HepG2 (cell line): ENCODE measurements around the gene CAPN7. TPM values are rescaled to one million over a fixed set of nuclear protein-coding genes. Genes with fewer than 3 reads are reported as not detected.

Experiments used
- ATAC-seq: fragments of 200-7000 bp; cut with Tn5 transposase; 3 replicates; pipeline ENCODE4 v1.9.1; 2020; ENCODE audit warnings: mild to moderate bottlenecking, moderate library complexity
- BruUV-seq: library from RNA; stranded (reverse); fragments of 400-500 nt; replicated peaks from 2 replicates; lab custom pipeline; 2021; lab: Mats Ljungman, UMichigan
- CTCF ChIA-PET: fragments of 300-600 bp; formaldehyde crosslinking; extraction: SDS; loops from one replicate; lab custom pipeline; 2021; ENCODE audit warnings: low total read pairs, inconsistent platforms, low intra/inter-chr PET ratio; lab: Yijun Ruan, JAX
- POLR2A ChIA-PET: fragments of 350-600 bp; sonication (Branson Sonifier 250); formaldehyde crosslinking; loops from one replicate; lab custom pipeline; 2020; ENCODE audit warnings: antibody characterized with exemption, inconsistent platforms; lab: Yijun Ruan, JAX
- DNase-seq: peaks from one replicate; pipeline ENCODE4 v3.0.0-alpha.2; 2015; ENCODE audit warnings: low spot score
- FAIRE-seq: peaks from 3 replicates; lab custom pipeline; 2011; peaks lifted over from hg19 to GRCh38; lab: Jason Lieb, UNC
- H2AFZ ChIP-seq: one replicate; pipeline ENCODE4 v1.6.1; 2011; ENCODE audit warnings: low read length, inconsistent platforms
- H3K27ac ChIP-seq: fragments of 300-600 bp; 3 replicates; pipeline ENCODE4 v1.8.0; 2011; ENCODE audit warnings: mixed run types, mild to moderate bottlenecking, mixed read lengths, low read length, inconsistent platforms; ENCODE audit not compliant: insufficient read depth; ENCODE audit errors: extremely low read length
- H3K27me3 ChIP-seq, 2 experiments: fragments of 200-600 bp in 1 of 2; 2 replicates in 1 of 2; 3 replicates in 1 of 2; pipeline versions ENCODE4 v1.6.0 to v1.8.0; 2011; ENCODE audit warnings: low read length in 2 of 2, mild to moderate bottlenecking in 2 of 2, moderate library complexity in 2 of 2, inconsistent platforms in 1 of 2; ENCODE audit not compliant: insufficient read depth in 2 of 2, control insufficient read depth in 1 of 2
- H3K36me3 ChIP-seq, 2 experiments: fragments of 200-600 bp in 1 of 2; replicated peaks in 1 of 2; 2 replicates in 1 of 2; 3 replicates in 1 of 2; pipeline versions ENCODE4 v1.5.1 to v1.8.0; 2011; ENCODE audit warnings: low read length in 2 of 2, inconsistent platforms in 1 of 2; ENCODE audit not compliant: insufficient read depth in 2 of 2, control insufficient read depth in 1 of 2
- H3K4me1 ChIP-seq: 2 replicates; pipeline ENCODE4 v1.5.1; 2012; ENCODE audit warnings: low read length, inconsistent platforms; ENCODE audit not compliant: insufficient read depth
- H3K4me2 ChIP-seq: 2 replicates; pipeline ENCODE4 v1.6.0; 2011; ENCODE audit warnings: low read depth, low read length, inconsistent platforms
- H3K4me3 ChIP-seq, 3 experiments: fragments of 200-600 bp in 1 of 3; sonication (generic), shearing (Covaris generic) in 1 of 3; replicated peaks in 1 of 3; 2 replicates each; pipeline ENCODE4 v1.5.1; 2011 to 2016; ENCODE audit warnings: low read length in 3 of 3, inconsistent platforms in 2 of 3, low read depth in 2 of 3, mild to moderate bottlenecking in 2 of 3, control low read depth in 1 of 3, mixed read lengths in 1 of 3; ENCODE audit not compliant: insufficient read depth in 1 of 3
- H3K79me2 ChIP-seq: one replicate; pipeline ENCODE4 v1.6.1; 2011; ENCODE audit warnings: low read length, inconsistent platforms; ENCODE audit not compliant: insufficient read depth
- H3K9ac ChIP-seq: 2 replicates; pipeline ENCODE4 v1.6.0; 2011; ENCODE audit warnings: mild to moderate bottlenecking, low read depth, low read length, inconsistent platforms; ENCODE audit not compliant: insufficient read depth
- H3K9me3 ChIP-seq: 2 replicates; pipeline ENCODE4 v1.5.1; 2012; ENCODE audit warnings: mild to moderate bottlenecking, low read length
- H4K20me1 ChIP-seq: 2 replicates; pipeline ENCODE4 v1.6.0; 2011; ENCODE audit warnings: inconsistent platforms, mild to moderate bottlenecking, low read length, moderate library complexity; ENCODE audit not compliant: insufficient read depth
- CBX1 ChIP-seq: IDR thresholded peaks from one replicate; pipeline ENCODE4 v1.6.1; 2016; ENCODE audit warnings: antibody characterized with exemption, low read depth
- HNRNPL ChIP-seq: fragments of 200-400 bp; formaldehyde crosslinking; IDR thresholded peaks from 2 replicates; pipeline ENCODE4 v1.6.1; 2017; ENCODE audit warnings: mild to moderate bottlenecking, low read depth, low read length
- MAZ ChIP-seq, 2 experiments: sonication (generic) in 1 of 2; formaldehyde crosslinking in 1 of 2; IDR thresholded peaks; 2 replicates each; pipeline versions ENCODE4 v1.5.0 to v1.6.1; 2012 to 2020; ENCODE audit warnings: low read depth in 2 of 2, mild to moderate bottlenecking in 2 of 2, borderline replicate concordance in 1 of 2, improper control_type of control experiment in 1 of 2, low read length in 1 of 2, missing genetic modification reagents in 1 of 2, moderate library complexity in 1 of 2
- ZBTB1 ChIP-seq: sonication (generic); formaldehyde crosslinking; IDR thresholded peaks from 2 replicates; pipeline ENCODE4 v1.4.0; 2020; ENCODE audit warnings: missing genetic modification reagents, borderline replicate concordance
- ZNF205 ChIP-seq: IDR thresholded peaks from 2 replicates; pipeline ENCODE4 v1.6.1; 2018; ENCODE audit warnings: missing biosample characterization, missing genetic modification reagents
- ZNF318 ChIP-seq: sonication (generic); formaldehyde crosslinking; IDR thresholded peaks from 2 replicates; pipeline ENCODE4 v1.4.0; 2020; ENCODE audit warnings: mild to moderate bottlenecking, missing genetic modification reagents
- ZNF337 ChIP-seq: sonication (generic); formaldehyde crosslinking; IDR thresholded peaks from 2 replicates; pipeline ENCODE4 v1.5.1; 2020; ENCODE audit warnings: missing genetic modification reagents, low read depth, mild to moderate bottlenecking, borderline replicate concordance
- ZNF44 ChIP-seq: sonication (generic); formaldehyde crosslinking; IDR thresholded peaks from 2 replicates; pipeline ENCODE4 v1.5.1; 2020; ENCODE audit warnings: mild to moderate bottlenecking, missing genetic modification reagents
- ZNF513 ChIP-seq: sonication (generic); formaldehyde crosslinking; conservative IDR thresholded peaks from 2 replicates; pipeline ENCODE4 v1.5.0; 2020; ENCODE audit warnings: missing genetic modification reagents
- ZNF547 ChIP-seq: sonication (generic); formaldehyde crosslinking; IDR thresholded peaks from 2 replicates; pipeline ENCODE4 v1.5.1; 2020; ENCODE audit warnings: mild to moderate bottlenecking, missing genetic modification reagents
- ZNF747 ChIP-seq: sonication (generic); formaldehyde crosslinking; IDR thresholded peaks from 2 replicates; pipeline ENCODE4 v1.8.1; 2023; ENCODE audit warnings: missing genetic modification reagents, mild to moderate bottlenecking, borderline replicate concordance
- ZNF775 ChIP-seq: sonication (generic); formaldehyde crosslinking; IDR thresholded peaks from 2 replicates; pipeline ENCODE4 v1.4.0; 2020; ENCODE audit warnings: missing genetic modification reagents, mild to moderate bottlenecking, moderate library complexity, borderline replicate concordance
- WGBS: methylation state at CpG from one replicate; pipeline ENCODE4 v1.1.6; 2017; ENCODE audit warnings: low lambda C conversion rate; 5-methylcytosine and 5-hydroxymethylcytosine counted together
- in situ Hi-C: cut with HindIII; loops from 2 replicates; pipeline ENCODE4 v1.10.0; 2017; ENCODE audit warnings: low pct_unique_long_range_greater_than_20kb; ENCODE audit not compliant: extremely low pct_ligation_motif_present
- intact Hi-C: fragments of 100-400 bp; cut with micrococcal nuclease; formaldehyde crosslinking; loops from one replicate; pipeline ENCODE4 v1.10.0; 2022; ENCODE audit not compliant: unreplicated experiment
- polyA plus RNA-seq, 8 experiments: library from polyadenylated mRNA; depleted of rRNA in 3 of 8; stranded (reverse) in 7 of 8; unstranded in 1 of 8; fragments of >200 nt; fragmentation: Illumina TruSeq in 4 of 8; extraction: Trizol in 4 of 8; gene quantifications; 2 replicates each; pipeline versions ENCODE4 v1.2.1 to v1.2.3, GENCODE V29; 2011 to 2016; ENCODE audit warnings: low read depth in 4 of 8, missing spikeins in 1 of 8, mixed read lengths in 1 of 8; ENCODE audit not compliant: insufficient read depth in 1 of 8
- total RNA-seq, 5 experiments: library from RNA; depleted of rRNA; stranded (reverse); fragments of >200 nt; fragmentation: Illumina TruSeq; extraction: Trizol; gene quantifications; 2 replicates each; pipeline ENCODE4 v1.2.3, GENCODE V29; 2016; ENCODE audit warnings: low read depth in 1 of 5

Gene CAPN7
- total and polyA plus RNA-seq, 2 of the 13 experiments (the other 11 are each of a cell fraction or from before 2014, with no cell fraction given), result 16.7 to 36.8 TPM

DNA sequence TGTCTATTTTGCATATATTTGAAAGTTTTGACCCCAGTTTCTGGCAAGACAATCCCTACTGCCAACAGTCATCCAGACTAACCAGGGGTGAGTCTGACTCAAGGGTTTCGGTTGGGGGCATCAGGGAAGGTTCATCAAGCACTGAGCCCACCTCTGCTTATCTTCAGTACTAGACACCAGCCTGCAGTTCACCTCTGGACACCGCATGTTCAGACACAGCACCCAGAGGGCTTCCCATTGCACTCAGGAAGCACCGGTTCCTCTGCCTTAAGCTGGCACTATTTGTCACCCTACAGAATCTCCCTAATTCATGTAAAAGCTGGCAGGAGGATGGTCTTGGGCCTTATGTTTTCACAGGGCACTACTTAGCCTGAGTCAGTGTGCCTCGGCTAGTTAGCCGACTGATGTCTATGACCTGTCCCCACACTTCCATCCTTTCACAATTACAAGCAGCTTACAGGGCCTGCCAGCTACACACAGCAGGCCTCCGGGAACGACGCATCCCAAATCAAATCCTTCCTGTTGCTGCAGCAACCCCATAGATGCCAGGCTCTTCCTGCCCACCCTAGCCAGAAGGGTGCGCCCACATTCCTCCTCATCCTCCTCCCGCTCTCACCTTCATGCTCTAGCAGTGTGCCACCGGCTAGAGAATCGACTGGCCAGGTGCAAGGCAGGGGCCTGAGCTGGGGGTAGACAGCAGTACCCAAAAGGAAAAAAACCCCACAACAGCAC is 73.8 kb downstream of the CAPN7 start:
- H3K4me2 ChIP-seq, result no peak overlapping the region
- in situ Hi-C loops (no loop called here), intact Hi-C loops (no loop called here)
- no peaks in the 10 kb centered on the region for H3K4me1 ChIP-seq
- 79% methylated on average over 12 of the region's 12 CpGs for WGBS
- FAIRE-seq (no peak), DNase-seq (no peak), ATAC-seq (no peak)
- H3K9ac ChIP-seq, result no peak overlapping the region
- H3K36me3 ChIP-seq, result no peaks in the 10 kb centered on the region
- BruUV-seq, result no TSS peak
- no peak for TF ChIP-seq ZNF775 (CRISPR knock-in tag)
- TF ChIP-seq ZNF44, result no peak
- no peak for TF ChIP-seq ZNF205
- TF ChIP-seq ZNF318 (CRISPR knock-in tag), result no peak
- no peak for TF ChIP-seq ZBTB1
- TF ChIP-seq ZNF513 (CRISPR knock-in tag), result no peak
- TF ChIP-seq ZNF337 (CRISPR knock-in tag), result no peak
- no peak for TF ChIP-seq HNRNPL
- TF ChIP-seq MAZ (IDR thresholded peaks at IDR 0.05; ENCODE audit: borderline replicate concordance, low read depth, low read length), result no peak
- TF ChIP-seq MAZ (CRISPR knock-in tag; IDR thresholded peaks at IDR 0.05; ENCODE audit: low read depth), result no peak
- no peak for TF ChIP-seq ZNF747 (CRISPR knock-in tag)
- no peak for TF ChIP-seq ZNF547
- TF ChIP-seq CBX1, result no peak
- CTCF ChIA-PET, result no interaction called here
- H3K4me3 ChIP-seq, result no peak overlapping the region
- H3K27me3 ChIP-seq, result peaks cover 2% of the 10 kb centered on the region in 2 experiments; a peak in 1 of 5 replicates
- H3K9me3 ChIP-seq, result no peaks in the 10 kb centered on the region
- no peak overlapping the region for H3K27ac ChIP-seq
- H3K79me2 ChIP-seq, result no peaks in the 10 kb centered on the region
- H2AFZ ChIP-seq, result no peak overlapping the region
- no peaks in the 10 kb centered on the region for H4K20me1 ChIP-seq
- POLR2A ChIA-PET, result no interaction called here
